Muscle layer of duodenum (tissue), 2 donors: Measurements from ENCODE around the gene FBLN1.
"Not testable (repeated sequence)": the region's sequence is repeated elsewhere in the genome, so short reads cannot be mapped to it uniquely, and the experiment has no call there.

Experiments
- H3K27ac ChIP-seq: one replicate; pipeline ENCODE4 v1.7.0; 2013; ENCODE audit warnings: mild to moderate bottlenecking, low read length
- H3K27me3 ChIP-seq: one replicate; pipeline ENCODE4 v1.7.0; 2013; ENCODE audit warnings: low read depth, mild to moderate bottlenecking, control low read depth, low read length
- H3K36me3 ChIP-seq, 2 donors: one replicate each; pipeline ENCODE4 v1.7.0; 2013; ENCODE audit warnings: low read length in 2 of 2, control low read depth in 1 of 2, mild to moderate bottlenecking in 1 of 2; ENCODE audit not compliant: insufficient read depth in 2 of 2, control insufficient read depth in 1 of 2
- H3K4me1 ChIP-seq, 2 donors: one replicate each; pipeline ENCODE4 v1.7.0; 2013; ENCODE audit warnings: low read length in 2 of 2, mild to moderate bottlenecking in 2 of 2, control low read depth in 1 of 2, moderate library complexity in 1 of 2; ENCODE audit not compliant: insufficient read depth in 2 of 2, control insufficient read depth in 1 of 2
- H3K4me3 ChIP-seq, 2 donors: one replicate each; pipeline ENCODE4 v1.7.0; 2013; ENCODE audit warnings: low read length in 2 of 2, low read depth in 1 of 2, mild to moderate bottlenecking in 1 of 2
- H3K9me3 ChIP-seq, 2 donors: one replicate each; pipeline ENCODE4 v1.7.0; 2013; ENCODE audit warnings: low read length in 2 of 2, control low read depth in 1 of 2, mild to moderate bottlenecking in 1 of 2; ENCODE audit not compliant: control insufficient read depth in 1 of 2
- donor health status: healthy.

FBLN1 gene

GRCh38 chr22:45612940-45613339, 110.3 kb downstream of the FBLN1 start:
- Histone ChIP-seq H3K27me3 (no peaks in the 10 kb centered on the region), H3K4me1 (no peaks in the 10 kb centered on the region), H3K9me3 (no peaks in the 10 kb centered on the region), H3K27ac (no peak overlapping the region), H3K36me3 (no peaks in the 10 kb centered on the region), H3K4me3 (no peak overlapping the region)

DNA sequence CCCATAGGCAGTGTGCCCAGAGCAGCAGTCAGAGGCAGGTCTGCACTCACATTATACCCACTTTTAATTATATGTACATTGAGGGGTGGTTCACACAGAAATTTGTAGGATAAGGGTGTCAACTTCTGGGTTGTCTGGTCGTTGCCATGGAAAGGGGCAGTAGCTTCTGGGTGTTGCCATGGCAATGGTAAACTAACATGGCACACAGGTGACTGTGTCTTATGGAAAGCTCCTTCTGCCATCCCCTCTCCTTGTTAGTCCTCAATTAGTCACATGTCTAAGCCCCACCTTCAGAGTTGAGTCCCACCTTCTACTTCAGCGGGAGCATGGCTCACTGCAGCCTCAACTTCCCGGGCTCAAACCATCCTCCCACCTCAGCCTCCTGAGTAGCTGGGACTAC, 112.7 kb downstream of the FBLN1 start:
- H3K4me1 ChIP-seq: no peaks in the 10 kb centered on the region
- no peaks in the 10 kb centered on the region for H3K36me3 ChIP-seq
- H3K27ac ChIP-seq: no peak overlapping the region
- no peaks in the 10 kb centered on the region for H3K9me3 ChIP-seq
- H3K4me3 ChIP-seq: no peak overlapping the region
- H3K27me3 ChIP-seq: no peaks in the 10 kb centered on the region

DNA sequence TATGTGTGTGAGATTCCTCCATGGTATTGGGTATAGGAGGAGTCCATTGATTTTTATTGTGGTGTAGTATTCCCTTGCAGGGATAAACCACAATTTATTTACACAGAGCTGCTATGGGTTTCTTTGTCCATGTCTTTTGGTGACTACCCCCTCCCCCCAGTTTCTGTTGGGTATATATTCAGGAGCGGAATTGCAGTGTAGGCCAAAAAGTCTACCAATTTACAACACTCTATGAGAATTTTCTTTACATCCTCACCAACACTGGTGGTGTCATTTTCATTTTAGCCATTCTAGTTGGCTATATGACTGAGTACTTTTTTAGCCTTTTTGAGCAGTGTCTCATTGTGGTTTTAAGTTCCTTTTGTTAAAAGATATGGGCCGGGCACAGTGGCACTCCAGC, 113.7 kb downstream of the FBLN1 start:
- Histone ChIP-seq H3K9me3 (no peaks in the 10 kb centered on the region), H3K4me1 (no peaks in the 10 kb centered on the region), H3K36me3 (no peaks in the 10 kb centered on the region), H3K4me3 (no peak overlapping the region), H3K27me3 (no peaks in the 10 kb centered on the region), H3K27ac (no peak overlapping the region)

GRCh38 chr22:45617948-45618347, 115.3 kb downstream of the FBLN1 start:
- Histone ChIP-seq H3K36me3 (no peaks in the 10 kb centered on the region), H3K27ac (no peak overlapping the region), H3K27me3 (no peaks in the 10 kb centered on the region), H3K4me1 (no peaks in the 10 kb centered on the region), H3K9me3 (no peaks in the 10 kb centered on the region), H3K4me3 (no peak overlapping the region)

DNA sequence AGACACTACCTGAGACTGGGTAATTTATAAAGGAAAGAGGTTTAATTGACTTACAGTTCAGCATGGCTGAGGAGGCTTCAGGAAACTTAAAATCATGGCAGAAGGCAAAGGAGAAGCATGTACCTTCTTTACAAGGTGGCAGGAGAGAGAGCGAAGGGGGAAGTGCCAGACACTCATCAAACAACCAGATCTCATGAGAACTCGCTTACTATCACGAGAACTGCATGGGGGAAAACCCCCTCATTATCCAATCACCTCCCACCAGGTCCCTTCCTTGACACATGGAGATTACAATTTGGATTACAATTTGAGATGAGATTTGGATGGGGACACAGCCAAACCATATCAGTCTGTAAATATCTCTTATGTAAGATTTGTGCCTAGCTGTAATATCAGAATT, 118.0 kb downstream of the FBLN1 start:
- Histone ChIP-seq H3K36me3 (no peaks in the 10 kb centered on the region), H3K4me3 (no peak overlapping the region), H3K27me3 (no peaks in the 10 kb centered on the region)

DNA sequence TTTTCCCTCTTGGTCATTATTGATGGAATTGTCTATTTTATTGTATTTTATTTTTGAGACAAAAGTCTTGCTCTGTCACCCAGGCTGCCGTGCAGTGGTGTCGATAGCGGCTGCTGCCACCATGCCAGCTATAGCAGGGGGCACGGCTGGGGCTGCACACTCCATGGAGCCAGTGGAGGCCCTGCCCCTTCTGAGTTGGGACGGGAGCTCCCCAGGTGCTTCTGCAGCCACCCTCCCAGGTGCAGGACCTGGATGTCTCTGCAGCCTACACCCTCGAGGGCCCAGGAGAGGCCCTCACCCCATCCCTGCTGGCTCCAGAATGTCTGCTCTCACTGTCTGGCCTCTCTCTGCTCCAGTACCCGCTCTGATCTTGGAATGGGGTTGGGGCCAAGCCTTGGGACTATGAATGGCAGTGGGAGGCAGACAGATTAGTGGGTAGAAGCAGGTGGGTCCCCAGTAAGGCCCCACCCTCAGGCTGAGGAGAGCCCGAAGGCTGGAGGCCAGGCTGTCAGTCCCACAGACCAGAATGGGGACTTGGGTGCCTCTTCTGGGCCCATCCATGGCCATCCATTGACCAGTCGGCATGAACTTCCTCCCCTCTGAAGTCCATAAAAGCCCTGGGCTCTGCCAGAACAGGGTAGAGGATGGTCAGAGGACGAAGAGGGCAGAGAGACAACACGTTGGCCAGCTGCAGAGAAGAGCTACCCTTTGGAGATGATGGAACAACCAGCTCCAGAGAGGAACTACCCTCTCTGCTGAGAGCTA, 119.3 kb downstream of the FBLN1 start:
- H3K27ac ChIP-seq: no peak overlapping the region
- no peaks in the 10 kb centered on the region for H3K27me3 ChIP-seq
- no peak overlapping the region for H3K4me3 ChIP-seq
- H3K4me1 ChIP-seq: no peaks in the 10 kb centered on the region
- no peaks in the 10 kb centered on the region for H3K36me3 ChIP-seq
- H3K9me3 ChIP-seq: no peaks in the 10 kb centered on the region

More for the DNA sequence above, 118.0 kb downstream of the FBLN1 start:
- no peaks in the 10 kb centered on the region for H3K9me3 ChIP-seq
- no peaks in the 10 kb centered on the region for H3K4me1 ChIP-seq
- H3K27ac ChIP-seq: no peak overlapping the region

DNA sequence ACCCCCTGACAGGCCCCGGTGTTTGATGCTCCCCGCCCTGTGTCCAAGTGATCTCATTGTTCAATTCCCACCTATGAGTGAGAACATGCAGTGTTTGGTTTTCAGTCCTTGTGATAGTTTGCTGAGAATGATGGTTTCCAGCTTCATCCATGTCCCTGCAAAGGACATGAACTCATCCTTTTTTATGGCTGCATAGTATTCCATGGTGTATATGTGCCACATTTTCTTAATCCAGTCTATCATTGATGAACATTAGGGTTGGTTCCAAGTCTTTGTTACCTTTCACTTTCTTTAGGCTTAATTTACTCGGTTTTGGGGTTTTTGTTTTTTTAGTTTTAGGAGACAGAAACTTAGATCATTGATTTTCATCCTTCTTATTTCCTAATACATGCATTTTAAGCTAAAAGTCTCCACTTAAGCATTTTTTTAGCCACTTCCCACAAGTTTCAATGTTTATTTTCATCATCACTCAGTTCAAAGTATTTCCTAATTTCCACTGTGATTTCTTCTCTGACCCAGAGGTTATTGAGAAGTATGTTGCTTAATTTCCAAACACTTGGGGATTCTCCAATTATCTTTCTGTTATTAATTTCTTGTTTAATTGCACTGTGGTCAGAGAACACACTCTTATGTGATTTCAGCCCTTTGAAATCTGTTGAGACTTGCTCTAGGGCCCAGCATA, 120.9 kb downstream of the FBLN1 start:
- H3K4me3 ChIP-seq, H3K9me3 ChIP-seq, H3K27ac ChIP-seq, H3K4me1 ChIP-seq, H3K27me3 ChIP-seq, H3K36me3 ChIP-seq: not testable (repeated sequence)

- Histone ChIP-seq H3K36me3 (no peaks in the 10 kb centered on the region), H3K27me3 (no peaks in the 10 kb centered on the region), H3K4me1 (no peaks in the 10 kb centered on the region), H3K27ac (no peak overlapping the region), H3K4me3 (no peak overlapping the region), H3K9me3 (no peaks in the 10 kb centered on the region)
These were observed 123.5 kb downstream of the FBLN1 start for GRCh38 chr22:45626198-45626651.

DNA sequence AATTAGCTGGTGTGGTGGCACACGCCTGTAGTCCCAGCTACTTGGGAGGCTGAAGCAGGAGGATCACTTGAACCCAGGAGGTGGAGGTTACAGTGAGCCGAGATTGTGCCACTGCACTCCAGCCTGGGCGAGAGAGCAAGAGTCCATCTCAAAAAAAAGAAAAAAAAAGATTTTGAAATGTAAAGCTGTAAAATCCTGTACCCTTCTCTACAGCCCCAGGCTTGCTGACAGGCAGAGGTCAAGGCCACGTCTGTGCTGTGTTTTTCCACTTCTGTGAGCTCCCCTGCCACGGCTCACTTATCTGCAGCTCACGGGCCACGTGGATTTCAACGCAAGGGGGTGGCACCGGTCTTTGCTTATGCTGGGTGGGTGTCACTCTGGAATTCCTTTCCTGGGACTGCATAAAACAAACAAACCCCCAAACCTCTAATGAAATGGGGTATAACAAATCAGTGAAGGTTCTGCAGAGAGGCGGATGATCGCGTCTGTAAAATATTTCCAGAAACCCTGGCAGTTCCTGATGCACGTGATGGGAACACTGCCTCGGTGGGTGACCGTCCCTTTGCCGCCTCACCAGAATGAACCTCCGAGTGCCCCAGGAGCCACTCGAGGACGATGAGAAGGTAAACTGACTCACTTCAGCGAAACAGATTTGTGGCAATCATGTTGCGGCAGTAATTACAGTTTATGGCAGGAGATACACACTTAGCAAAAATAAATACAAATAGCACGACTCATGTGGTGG, 125.0 kb downstream of the FBLN1 start:
- no peak overlapping the region for H3K4me3 ChIP-seq
- H3K27ac ChIP-seq: no peak overlapping the region
- H3K4me1 ChIP-seq: no peaks in the 10 kb centered on the region
- no peaks in the 10 kb centered on the region for H3K36me3 ChIP-seq
- no peaks in the 10 kb centered on the region for H3K27me3 ChIP-seq
- H3K9me3 ChIP-seq: no peaks in the 10 kb centered on the region

DNA sequence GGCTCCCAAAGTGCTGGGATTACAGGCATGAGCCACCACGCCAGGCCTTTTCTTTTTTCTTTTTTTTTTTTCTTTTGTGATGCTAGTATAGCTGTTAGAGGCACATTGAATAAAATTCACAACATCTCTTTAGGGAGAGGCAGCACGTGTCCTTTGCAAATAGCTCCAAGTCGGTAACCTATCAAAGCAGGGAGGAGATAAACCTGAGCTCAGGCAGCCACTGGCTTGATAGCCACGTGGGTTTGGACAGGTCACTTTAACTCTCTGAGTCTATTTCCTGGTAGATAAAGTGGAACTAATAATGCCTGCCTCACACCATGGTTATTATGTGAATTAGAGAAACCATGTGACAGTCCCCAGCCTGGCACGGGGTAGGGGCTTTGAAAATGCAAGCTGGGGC, 125.8 kb downstream of the FBLN1 start:
- Histone ChIP-seq H3K36me3 (no peaks in the 10 kb centered on the region), H3K4me1 (no peaks in the 10 kb centered on the region), H3K9me3 (no peaks in the 10 kb centered on the region), H3K4me3 (no peak overlapping the region), H3K27ac (no peak overlapping the region), H3K27me3 (peaks cover 5% of the 10 kb centered on the region)

DNA sequence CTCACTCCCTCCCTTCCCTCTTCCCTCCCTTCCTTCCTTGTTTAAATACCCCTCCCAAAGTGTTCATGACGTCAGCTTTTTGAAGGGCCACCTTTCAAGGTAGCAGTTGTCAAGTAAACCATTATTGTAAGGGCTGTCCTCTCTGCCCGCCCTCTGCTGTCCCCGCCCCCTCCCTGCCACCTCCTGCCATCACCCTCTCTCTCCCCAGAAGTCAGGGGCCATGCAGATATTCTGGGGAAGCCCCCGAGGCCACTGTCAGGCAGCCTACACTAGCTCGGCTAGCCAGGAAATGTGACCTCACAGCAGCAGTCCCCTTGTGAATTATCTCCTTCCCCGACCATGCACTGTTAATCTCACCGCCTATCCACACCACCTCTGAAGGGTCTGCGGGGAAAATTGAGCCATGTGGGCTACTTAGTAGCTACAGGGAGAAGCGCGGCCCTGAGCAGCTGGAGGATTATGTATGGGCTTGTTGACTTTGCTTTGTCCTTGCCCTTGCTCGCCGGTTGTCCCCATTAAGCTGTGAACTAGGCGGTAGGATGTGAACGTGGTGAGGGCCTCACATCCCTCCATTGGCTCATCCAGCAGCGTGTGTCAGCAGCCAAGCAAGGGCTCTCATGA, 126.9 kb downstream of the FBLN1 start:
- H3K27me3 ChIP-seq: peaks cover 5% of the 10 kb centered on the region
- H3K36me3 ChIP-seq: no peaks in the 10 kb centered on the region
- H3K27ac ChIP-seq: no peak overlapping the region
- no peak overlapping the region for H3K4me3 ChIP-seq
- H3K4me1 ChIP-seq: no peaks in the 10 kb centered on the region
- H3K9me3 ChIP-seq: no peaks in the 10 kb centered on the region
